NOMO-1 treated with dmso at 0.1 percent for 144 hours (cell line): ENCODE data around the gene PDE4B.
A peak's percentile ranks its signal among the peaks of the same experiment; 100 is the strongest.

Experiments
- DNase-seq: peaks from one replicate; lab custom pipeline; 2025; ENCODE audit not compliant: unreplicated experiment; lab: John Stamatoyannopoulos, UW

PDE4B gene

GRCh38 chr1:66276218-66276617 is 483.5 kb downstream of the PDE4B start:
- DNase-seq, result no peak

DNA sequence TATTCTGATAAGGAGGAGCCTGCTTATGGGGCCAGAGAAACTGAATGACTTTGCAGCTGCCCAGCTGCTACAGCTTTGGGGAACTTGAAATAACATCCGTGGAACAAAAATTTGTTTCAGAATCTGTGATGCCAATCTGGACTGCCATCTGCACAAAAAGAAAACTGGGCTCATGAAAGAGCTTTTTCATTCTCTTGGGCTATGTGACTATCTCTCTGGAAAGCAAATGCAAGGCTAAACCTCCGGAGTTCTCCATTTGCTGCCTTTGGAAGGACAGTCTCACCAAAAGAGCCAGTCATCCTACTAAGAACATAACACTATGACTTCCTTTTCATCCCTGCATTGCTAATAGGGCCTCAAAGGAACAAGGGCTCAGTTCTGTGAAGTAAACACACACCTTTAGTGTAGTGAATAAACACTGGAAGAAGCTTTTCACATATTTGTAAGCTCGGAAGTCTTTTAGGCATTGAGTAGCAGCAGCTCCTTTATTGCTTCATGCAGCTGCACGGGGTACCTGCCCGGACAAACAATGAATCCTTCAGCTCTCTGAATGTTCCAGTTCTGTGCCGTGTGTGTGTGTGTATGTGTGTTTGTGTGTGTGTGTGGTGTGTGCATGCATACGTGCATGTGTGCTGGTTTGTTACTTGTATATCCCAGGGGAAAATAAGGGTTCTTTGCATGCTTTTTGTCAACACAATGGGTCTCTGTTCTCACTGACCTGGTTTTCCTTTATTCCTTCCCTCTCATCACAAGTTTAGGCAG is 485.7 kb downstream of the PDE4B start:
- no peak for DNase-seq

GRCh38 chr1:66281808-66282207 is 489.1 kb downstream of the PDE4B start:
- DNase-seq, result no peak

DNA sequence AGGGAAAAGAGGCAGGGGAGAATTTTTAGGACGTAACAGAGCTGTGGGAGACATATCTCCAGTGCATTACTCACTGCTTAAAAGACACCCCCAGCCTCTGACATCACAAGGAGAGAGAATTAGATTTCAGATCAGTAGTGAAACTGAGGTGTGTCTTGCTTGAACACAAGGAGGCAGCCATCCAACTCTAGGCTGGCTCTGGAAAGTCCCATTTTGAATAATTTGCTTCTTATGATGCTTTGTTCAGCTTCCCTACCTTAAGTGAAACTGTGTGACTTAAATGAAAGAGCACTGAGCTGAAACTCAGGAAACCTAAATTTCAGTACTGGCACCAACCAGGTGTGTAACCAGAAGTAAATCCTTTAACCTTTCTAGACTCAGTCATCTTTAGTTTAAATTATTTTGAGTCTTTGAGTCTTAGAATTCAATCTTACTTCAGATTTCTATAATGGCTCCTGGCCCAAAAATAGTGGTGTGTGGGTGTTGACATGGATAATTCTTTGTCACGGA is 489.7 kb downstream of the PDE4B start:
- DNase-seq, result no peak

- DNase-seq, result no peak
Observed at GRCh38 chr1:66282891-66283621, 490.4 kb downstream of the PDE4B start.

DNA sequence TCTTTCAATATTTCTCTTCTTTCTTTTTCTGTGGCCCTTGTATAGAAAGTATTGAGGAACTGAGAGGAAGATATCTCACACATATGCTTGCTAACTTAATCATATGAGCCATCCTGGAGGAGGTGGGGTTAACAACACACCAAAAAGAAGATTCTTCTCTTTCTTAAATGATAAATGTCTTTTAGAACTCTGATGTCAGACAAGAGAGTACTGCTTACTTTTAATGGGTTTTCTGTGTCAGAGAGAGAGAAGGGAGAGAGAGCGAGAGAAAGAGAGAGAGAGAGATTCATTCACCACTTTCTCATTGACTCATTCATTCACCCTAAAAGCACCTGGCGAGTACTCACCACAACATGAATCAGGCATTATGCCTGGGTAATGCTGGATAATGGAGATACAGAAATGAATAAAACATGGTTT is 490.9 kb downstream of the PDE4B start:
- DNase-seq, result no peak

GRCh38 chr1:66284746-66285145 is 492.1 kb downstream of the PDE4B start:
- no peak for DNase-seq

- DNase-seq, result no peak
Observed at GRCh38 chr1:66285618-66286270, 493.0 kb downstream of the PDE4B start.

- DNase-seq, result no peak
Observed at GRCh38 chr1:66286307-66286706, 493.6 kb downstream of the PDE4B start.

DNA sequence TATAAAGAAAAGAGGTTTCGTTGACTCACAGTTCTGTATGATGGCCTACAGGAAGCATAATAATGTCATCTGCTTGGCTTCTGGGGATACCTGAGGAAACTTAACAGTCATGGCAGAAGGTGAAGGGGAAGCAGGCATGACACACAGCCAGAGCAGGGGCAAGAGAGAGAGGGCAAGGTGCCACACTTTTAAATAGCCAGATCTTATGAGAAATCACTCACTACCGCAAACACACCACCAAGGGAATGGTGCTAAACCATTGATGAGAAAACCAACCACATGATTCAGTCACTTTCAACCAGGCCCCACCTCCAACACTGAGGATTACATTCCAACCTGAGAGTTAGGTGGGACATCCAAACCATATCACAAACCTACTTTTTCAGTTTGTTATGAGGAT is 495.4 kb downstream of the PDE4B start:
- no peak for DNase-seq

GRCh38 chr1:66290761-66291530 is 498.3 kb downstream of the PDE4B start:
- DNase-seq, result no peak

GRCh38 chr1:66291531-66291864 is 498.8 kb downstream of the PDE4B start:
- DNase-seq, result no peak

DNA sequence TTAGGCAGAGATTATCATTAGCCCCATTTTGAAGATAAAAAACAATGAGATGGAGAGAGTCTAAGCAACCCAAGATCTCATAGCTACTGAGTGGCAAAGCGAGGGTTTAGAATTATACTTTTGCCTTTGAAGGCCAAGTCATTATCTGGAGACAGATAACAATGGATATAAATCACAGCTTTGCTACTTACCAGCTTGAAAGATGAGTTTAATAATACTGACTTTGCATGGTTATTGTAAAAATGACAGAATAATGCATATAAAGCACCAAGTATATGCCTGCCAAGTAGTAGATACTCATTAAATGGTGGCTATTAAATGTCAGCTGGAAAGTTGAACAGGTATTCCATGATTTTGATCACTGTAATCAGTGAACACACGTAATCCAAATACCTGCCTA is 499.6 kb downstream of the PDE4B start:
- no peak for DNase-seq

DNA sequence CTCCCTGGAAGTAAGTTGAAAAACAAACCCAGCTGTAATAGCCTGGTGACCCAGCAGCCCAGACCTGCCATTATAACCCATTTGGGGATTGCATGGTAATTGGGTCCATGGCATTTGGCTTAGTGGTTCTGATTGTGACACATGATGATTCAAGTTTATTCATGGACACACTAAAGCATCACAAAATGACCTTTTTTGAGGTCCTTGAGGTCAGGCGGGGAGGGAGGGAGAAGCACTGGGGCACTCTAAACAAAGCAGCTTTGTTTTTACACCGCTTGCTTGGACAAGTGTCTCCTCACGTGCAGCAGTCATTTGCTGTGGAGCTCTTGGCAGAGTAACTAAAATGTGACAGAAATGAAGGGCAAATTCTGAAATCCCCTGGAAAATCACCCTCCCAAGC is 500.2 kb downstream of the PDE4B start:
- DNase-seq, result no peak

DNA sequence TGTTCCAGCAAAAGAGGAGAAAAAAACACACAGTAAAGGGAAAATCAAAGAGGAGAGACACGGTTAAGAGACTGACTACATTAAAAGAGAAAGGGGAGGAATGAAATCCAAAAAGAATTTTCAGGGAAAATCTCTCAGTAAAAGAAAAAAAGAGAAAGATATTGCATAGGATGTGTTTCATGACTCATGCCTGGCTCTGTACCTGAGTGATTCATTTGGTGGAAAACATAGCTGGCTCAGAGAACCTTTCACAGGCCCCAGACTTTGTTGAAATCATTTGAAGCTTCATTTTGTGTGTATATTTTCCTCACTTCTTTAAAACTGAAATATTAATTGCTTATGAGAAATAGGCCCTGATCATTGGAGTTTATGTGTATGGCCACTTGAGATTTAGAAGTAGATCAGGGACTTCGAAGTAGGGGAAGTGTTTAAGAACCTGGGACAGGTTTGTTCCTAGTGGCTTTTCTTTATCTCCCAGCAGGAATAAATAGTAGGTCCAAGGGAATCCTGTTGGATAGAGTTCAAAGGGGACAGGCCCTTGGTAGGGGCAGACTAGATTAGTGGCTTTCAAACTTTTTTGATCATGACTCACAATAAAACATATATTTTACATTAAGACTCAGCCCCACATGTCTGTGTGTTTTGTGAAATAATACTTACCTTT is 502.1 kb downstream of the PDE4B start:
- DNase-seq, result no peak

- no peak for DNase-seq
Observed at GRCh38 chr1:66295803-66296202, 503.1 kb downstream of the PDE4B start.

GRCh38 chr1:66296370-66296769 is 503.7 kb downstream of the PDE4B start:
- peak; percentile 12 for DNase-seq

DNA sequence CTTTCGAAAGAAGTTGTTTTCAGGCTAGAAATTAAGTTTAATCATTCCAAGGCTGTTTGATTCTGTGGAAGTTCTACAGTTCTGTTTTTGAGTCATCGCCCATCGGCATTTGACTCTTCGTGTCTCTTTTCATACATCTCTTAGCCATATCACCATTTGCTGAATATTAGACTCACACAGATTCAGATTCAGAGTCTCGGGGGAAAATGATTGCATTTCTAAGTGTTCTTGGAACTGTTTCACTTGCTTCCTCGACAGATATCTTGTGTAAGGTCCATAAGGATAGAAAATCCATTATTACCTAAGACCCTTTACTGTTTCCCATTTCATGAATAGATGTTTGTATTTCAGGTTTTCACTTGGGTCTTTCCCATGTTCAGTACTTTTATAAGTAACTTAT is 504.3 kb downstream of the PDE4B start:
- no peak for DNase-seq

- no peak for DNase-seq
Observed at GRCh38 chr1:66298464-66298863, 505.8 kb downstream of the PDE4B start.

- DNase-seq, result no peak
Observed at GRCh38 chr1:66300280-66300971, 507.7 kb downstream of the PDE4B start.
